ENCODE results near the gene NR6A1.

Gene NR6A1

GRCh38 chr9:124623966-124624734 lies 147.0 kb downstream of the NR6A1 start:
- in situ Hi-C loops (cut with MboI; ENCODE audit: low sequenced_read_pairs), result no loop called here

GRCh38 chr9:124622882-124623281 lies 148.2 kb downstream of the NR6A1 start:
- in situ Hi-C loops (cut with MboI; ENCODE audit: low sequenced_read_pairs), result no loop called here

- in situ Hi-C loops (cut with MboI; ENCODE audit: low sequenced_read_pairs), result no loop called here
Observed at GRCh38 chr9:124621371-124622328, 149.5 kb downstream of the NR6A1 start.

GRCh38 chr9:124618476-124618875 lies 152.6 kb downstream of the NR6A1 start:
- in situ Hi-C loops (cut with MboI; ENCODE audit: low sequenced_read_pairs), result loop anchor here (10.0 kb wide), 1 partner anchor 86 kb away; no protein-coding TSS in a partner anchor

- in situ Hi-C loops (cut with MboI; ENCODE audit: low sequenced_read_pairs), result loop anchor here (10.0 kb wide), 1 partner anchor 87 kb away; no protein-coding TSS in a partner anchor
Observed at GRCh38 chr9:124617477-124618141, 153.5 kb downstream of the NR6A1 start.

GRCh38 chr9:124616961-124617360 lies 154.2 kb downstream of the NR6A1 start:
- in situ Hi-C loops (cut with MboI; ENCODE audit: low sequenced_read_pairs), result loop anchor here (10.0 kb wide), 1 partner anchor 88 kb away; no protein-coding TSS in a partner anchor

- in situ Hi-C loops (cut with MboI; ENCODE audit: low sequenced_read_pairs), result loop anchor here (10.0 kb wide), 1 partner anchor 89 kb away; no protein-coding TSS in a partner anchor
Observed at GRCh38 chr9:124615840-124616239, 155.3 kb downstream of the NR6A1 start.

GRCh38 chr9:124615100-124615742 lies 155.9 kb downstream of the NR6A1 start:
- in situ Hi-C loops (cut with MboI; ENCODE audit: low sequenced_read_pairs), result loop anchor here (10.0 kb wide), 1 partner anchor 90 kb away; no protein-coding TSS in a partner anchor

- in situ Hi-C loops (cut with MboI; ENCODE audit: low sequenced_read_pairs), result loop anchor here (10.0 kb wide), 1 partner anchor 91 kb away; no protein-coding TSS in a partner anchor
Observed at GRCh38 chr9:124613849-124614248, 157.3 kb downstream of the NR6A1 start.

- in situ Hi-C loops (cut with MboI; ENCODE audit: low sequenced_read_pairs), result loop anchor here (10.0 kb wide), 1 partner anchor 94 kb away; no protein-coding TSS in a partner anchor
Observed at GRCh38 chr9:124611106-124611505, 160.0 kb downstream of the NR6A1 start.

GRCh38 chr9:124606027-124606426 lies 165.1 kb downstream of the NR6A1 start:
- in situ Hi-C loops (cut with MboI; ENCODE audit: low sequenced_read_pairs), result no loop called here

- in situ Hi-C loops (cut with MboI; ENCODE audit: low sequenced_read_pairs), result no loop called here
Observed at GRCh38 chr9:124605258-124605657, 165.9 kb downstream of the NR6A1 start.

GRCh38 chr9:124602632-124603031 lies 168.5 kb downstream of the NR6A1 start:
- in situ Hi-C loops (cut with MboI; ENCODE audit: low sequenced_read_pairs), result no loop called here

GRCh38 chr9:124602204-124602603 lies 168.9 kb downstream of the NR6A1 start:
- in situ Hi-C loops (cut with MboI; ENCODE audit: low sequenced_read_pairs), result no loop called here

GRCh38 chr9:124600407-124600806 lies 170.7 kb downstream of the NR6A1 start:
- in situ Hi-C loops (cut with MboI; ENCODE audit: low sequenced_read_pairs), result no loop called here

- in situ Hi-C loops (cut with MboI; ENCODE audit: low sequenced_read_pairs), result no loop called here
Observed at GRCh38 chr9:124599121-124599795, 171.9 kb downstream of the NR6A1 start.

GRCh38 chr9:124598048-124598447 lies 173.1 kb downstream of the NR6A1 start:
- in situ Hi-C loops (cut with MboI; ENCODE audit: low sequenced_read_pairs), result no loop called here

GRCh38 chr9:124596172-124596839 lies 174.8 kb downstream of the NR6A1 start:
- in situ Hi-C loops (cut with MboI; ENCODE audit: low sequenced_read_pairs), result no loop called here

GRCh38 chr9:124595743-124596142 lies 175.4 kb downstream of the NR6A1 start:
- in situ Hi-C loops (cut with MboI; ENCODE audit: low sequenced_read_pairs), result no loop called here

Data from HL-60/S4 treated with retinoic acid at 250 ng/mL for 4 days and 3 days (cell line).